Kasumi-1 (cell line): ENCODE results near the gene MATN1.

ENCODE experiments used
- DNase-seq, 2 experiments: peaks; one replicate each; lab custom pipeline; 2025; lab: John Stamatoyannopoulos, UW

MATN1 gene

DNA sequence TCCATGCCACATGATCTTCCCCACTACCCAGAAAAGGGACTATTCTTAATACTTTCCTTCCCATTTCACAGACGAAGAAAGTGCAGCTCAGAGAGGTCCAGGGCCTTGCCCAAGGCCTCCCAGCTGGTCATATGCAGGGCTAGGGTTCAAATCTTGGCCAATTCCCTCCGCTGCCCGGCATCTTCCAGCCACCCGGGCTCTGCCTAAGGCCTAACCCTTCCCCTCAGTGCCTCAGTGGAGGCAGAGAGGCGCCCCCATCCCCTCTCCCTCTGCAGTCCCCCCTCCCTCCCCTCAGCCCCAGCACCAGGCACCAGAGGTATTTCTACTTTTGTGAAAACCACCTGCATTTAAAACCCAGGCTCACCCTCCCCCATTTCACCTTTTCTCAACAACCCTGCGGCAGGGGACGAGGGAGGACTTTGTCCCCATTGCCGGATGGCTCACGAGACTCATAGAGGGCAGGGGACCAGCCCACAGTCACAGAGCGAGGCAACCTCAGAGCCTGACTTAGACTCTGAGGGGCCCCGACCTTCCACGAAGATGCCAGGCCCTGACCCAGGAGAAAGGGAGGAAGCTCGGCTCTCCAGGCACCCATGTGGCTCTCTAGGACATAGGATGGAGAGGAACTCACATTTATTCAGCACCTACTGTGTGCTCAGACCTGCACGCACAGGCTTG lies 21.9 kb upstream of the MATN1 start:
- DNase-seq = no peak

DNA sequence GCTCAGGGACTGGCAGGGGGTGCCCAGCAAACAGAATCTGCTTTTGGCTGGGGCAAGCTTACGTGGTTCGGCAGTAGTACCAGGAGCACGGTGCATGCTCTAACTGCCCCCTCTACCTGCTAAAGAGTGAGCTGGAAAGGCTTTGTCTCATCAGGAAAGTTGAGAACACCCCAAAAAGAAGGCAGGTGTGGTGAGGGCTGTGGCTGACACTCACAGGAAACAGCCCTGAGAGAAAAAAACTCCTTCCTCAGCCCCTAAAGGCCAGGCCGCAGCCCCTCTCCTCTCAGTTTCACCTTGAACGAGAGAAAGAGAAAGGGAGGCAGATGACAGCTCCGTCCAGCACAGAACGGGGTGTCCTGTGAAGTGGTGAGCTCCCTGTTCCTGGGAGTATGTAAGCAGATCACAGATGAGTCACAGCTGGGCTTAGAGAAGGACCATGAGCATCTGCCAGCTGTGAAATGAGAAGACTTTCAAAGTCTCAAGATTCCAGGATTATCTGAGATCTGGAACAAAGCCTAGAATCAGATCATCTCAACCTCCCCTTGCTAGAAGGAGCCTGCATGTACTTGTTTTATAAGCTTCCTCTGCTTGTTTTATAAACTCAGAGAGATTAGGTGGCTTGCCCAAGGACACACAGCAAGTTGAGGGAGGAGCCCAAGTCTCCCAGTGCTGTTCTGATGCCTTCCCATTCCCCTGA lies 20.8 kb upstream of the MATN1 start:
- peak in 1 of 2 experiments; percentile 15 for DNase-seq

DNA sequence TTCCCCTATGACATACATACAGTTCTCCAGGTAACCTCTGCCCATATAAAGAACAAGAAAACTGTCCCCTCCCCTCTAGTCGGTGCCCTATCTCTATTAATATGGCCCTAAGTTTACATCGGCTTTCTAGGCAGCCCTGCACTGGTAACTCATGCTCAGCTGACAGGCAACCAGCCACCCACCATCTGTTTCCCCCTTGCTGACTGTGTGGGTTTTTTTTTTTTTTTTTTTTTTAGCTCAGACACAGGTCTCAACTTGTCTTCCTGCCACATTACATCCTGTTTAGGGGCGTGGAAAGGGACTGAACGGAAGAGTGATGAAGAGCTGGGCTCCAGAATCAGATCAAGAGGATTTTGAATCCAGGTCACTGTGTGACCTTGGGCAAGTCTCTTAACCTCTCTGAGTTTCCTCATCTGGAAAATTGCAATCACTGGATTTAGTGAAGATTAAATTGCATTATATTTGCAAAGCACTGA lies 20.2 kb upstream of the MATN1 start:
- DNase-seq = peak; percentile 91 to 95

DNA sequence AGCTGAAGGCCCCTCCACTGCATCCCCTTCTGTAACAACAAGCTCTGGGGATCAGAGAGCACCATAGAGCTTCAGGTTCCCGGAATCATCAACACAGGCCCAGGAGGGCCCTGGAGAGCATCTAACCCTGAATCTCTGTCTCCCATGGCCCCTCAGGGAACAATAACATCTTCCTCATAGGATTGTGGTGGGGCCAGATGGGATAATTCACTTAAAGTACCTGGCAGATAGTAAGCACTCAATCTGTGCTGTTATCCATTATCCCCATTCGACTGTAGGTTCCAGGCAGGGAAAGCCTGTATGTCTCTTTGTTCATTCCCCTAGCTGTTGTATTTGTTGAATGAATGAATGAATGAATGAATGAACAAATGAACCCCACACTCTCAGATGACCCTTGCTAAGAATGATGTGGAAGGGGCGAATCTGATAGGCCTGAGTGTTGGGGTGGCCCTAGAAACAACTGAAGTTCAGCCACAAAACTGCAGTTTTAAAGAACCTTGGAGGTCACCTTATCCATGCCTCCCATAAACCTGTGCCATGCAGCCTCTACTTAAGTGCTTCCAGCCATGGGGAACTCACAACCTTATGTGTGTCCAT lies 19.7 kb upstream of the MATN1 start:
- no peak for DNase-seq

DNA sequence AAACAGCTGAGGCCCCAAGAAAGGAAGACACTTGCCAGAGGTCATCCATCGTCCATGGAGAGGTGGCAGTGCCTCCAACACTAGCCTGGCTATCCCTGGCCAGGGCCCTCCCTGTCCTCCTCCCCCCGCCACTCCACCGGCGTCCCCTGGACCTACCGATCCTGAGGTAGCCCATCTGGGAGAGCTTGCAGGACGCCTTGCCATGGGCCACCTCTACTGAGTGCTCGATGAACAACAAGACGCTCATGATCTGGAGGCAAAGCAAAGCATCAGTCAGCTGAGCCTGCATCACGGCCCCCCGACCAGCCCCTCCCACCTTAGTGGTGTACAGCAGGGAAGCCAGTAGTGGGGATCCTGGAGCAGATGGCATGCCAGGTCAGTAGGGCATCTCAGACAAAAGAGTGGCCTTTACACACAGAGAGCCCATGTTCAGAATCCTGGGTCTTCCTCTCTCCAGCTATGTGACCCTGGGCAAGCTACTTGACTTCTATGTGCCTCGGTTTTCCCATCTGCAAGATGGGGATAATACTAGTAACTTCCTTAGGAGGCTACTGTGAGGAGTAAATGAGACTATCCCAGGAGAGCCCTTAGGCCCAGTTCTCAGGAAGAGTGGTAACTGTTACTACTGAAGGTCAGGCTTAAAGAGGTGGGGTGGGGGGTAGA lies 19.0 kb upstream of the MATN1 start:
- no peak for DNase-seq

DNA sequence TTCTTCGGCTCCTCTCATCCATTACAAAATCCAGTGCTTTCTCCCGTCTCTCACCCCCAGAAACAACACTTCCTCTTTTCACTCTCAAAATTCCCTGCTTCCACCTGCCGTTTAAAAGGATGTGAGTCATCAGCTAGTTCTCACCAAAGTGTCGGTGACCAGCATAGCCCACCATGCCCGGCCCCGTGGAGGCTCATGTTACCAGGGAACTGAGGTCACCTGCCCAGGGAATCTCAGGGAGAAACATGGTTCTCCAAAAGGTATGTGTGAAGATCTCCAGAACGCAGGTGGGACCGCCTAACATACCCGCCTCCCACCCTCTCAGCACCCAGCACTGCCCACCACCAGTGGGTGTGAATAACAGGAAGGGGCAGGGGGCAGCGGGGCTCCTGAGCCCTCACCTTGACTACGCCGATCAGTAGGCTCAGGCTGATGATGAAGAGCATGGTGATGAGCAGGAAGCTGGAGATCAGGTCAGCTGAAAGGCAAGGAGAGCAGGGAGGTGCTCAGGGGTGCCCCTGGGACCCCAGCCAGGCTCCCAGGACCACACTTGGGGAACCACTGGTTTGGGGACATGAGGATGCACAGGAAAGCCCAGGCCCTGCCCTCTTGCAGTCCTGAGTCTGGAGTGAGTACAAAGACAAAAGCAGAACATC lies 18.0 kb upstream of the MATN1 start:
- peak; percentile 88 to 89 for DNase-seq

DNA sequence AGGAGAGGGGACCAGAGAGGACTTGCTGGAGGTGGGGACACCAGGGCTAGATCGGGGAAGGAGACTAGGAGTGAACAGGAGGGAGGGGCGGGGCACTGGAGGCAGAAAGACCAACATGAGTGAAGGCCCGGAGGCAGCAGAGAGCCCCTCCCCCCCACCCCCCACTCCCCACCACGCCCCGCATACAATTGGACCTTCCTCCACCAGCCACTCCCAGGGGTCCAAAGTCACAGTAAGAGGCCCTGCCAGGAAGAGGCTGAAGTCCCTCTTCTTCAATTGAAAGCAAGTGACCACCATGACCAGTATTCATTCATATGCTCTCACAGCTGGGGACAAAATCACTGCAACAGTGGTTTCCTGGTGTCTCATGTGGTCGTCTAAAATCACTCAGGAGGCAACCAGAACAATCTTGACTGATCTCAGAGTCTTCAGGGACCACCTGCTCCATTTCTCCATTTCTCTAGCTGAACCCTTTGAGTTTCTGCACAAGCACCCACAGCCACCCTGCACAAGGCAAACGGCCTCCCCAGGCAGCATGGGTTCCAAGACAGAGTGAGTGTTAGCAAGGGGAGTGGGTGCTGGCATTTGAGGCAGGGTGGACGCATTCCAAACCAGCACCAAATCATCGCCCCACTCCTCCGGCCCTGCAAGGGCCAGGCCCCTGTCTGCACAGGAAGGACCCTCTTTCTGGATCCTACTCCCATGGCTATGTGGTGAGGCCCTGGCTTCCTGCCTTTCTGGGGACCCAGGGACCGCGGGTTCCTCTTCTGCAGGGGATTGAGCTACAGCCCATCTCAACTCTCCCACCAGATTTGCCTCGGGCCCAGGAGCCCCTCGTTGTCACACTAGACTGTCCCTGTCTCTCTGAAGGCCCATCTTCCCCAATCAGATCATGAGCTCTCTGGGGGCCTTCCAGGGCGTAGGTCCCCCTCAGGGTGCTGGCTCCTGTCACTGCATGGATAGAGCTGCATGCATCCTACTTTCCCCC lies 17.2 kb upstream of the MATN1 start:
- peak; percentile 88 to 89 for DNase-seq

DNA sequence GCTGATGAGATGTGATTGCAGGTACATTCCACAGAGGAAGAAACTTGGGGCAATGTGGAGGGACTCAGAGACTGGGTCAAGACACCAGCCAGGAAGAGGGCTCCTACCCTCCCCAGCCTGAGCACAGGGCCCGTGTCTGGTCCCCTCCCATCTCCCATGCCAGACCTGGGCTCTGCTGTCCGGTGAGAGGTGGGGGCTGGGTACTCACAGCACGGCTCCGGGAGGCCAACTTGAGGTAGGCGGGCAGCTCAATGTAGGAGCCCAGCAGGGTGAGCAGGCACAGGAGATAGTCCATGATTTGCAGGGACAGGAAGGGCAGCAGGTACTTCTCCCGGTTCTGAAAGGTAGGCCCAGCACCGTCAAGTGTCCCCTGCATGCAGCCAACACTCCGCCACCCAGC lies 16.2 kb upstream of the MATN1 start:
- no peak for DNase-seq

DNA sequence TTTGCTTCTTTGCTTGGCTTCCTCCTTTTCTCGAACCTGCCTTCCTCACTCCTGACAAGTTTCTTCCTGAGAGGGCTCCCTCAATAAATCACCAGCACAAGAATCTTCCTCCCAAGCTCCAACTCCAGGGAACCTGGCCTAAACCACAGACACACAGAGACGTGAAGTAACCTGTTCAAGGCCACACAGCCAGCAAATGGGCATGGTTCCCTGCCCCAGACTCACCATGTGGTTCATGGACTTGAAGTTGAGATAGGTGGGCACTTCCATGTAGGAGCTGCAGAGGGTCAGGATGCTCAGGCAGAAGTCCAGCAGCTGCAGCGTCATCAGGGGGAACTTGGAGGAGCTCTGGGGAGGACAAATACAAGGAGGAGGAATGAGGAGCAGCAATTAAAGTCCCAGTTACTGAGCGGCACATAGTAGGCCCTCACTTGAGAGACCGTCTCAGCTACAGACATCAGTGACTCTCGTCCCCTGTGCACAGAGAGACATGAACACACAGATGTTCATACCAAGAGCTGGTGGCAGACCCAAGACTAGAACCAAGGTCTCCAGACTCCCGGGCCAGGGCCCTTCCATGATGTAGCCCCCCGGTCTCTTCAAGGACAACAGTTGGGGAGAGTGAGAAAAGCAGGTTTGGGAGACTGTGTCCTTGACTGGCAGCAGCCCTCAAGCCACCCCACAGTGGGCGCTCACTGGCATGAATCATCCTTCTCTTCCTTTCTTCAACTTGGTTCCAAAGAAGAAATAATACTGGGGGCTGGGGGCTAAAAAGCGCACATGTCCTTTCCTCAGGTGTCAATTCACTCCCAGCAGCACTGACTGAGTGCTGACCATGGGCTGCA lies 15.6 kb upstream of the MATN1 start:
- DNase-seq = no peak

DNA sequence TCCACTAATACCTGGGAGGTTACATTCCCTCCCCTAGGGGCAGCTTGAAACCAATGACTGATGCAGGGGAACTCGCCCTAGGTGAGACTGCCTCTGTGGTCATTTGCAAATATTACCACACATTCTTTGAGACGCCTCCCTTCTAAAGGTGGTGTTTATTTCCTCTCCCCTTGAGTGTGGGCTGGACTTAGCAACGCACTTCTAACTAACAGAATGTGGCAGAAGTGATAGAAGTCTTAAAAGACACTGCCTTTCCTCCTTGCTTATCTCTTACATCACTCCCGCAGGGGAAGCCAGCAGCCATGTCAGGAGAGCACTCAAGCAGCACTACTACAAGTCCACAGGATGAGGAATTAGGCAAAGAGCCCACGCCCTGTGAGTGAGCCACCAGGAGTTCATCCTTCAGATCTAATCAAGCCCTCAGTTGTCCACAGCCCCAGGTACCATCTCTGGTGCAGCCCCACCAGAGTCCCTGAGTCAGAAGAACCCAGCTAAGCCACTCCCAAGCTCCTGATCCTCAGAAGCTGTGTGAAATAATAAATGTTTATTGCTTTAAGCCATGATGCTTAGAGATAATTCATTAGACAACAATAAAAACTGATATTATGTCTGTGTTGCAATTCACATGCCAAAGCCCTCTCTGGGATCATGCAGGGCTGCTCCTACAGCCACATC lies 14.8 kb upstream of the MATN1 start:
- DNase-seq = no peak

DNA sequence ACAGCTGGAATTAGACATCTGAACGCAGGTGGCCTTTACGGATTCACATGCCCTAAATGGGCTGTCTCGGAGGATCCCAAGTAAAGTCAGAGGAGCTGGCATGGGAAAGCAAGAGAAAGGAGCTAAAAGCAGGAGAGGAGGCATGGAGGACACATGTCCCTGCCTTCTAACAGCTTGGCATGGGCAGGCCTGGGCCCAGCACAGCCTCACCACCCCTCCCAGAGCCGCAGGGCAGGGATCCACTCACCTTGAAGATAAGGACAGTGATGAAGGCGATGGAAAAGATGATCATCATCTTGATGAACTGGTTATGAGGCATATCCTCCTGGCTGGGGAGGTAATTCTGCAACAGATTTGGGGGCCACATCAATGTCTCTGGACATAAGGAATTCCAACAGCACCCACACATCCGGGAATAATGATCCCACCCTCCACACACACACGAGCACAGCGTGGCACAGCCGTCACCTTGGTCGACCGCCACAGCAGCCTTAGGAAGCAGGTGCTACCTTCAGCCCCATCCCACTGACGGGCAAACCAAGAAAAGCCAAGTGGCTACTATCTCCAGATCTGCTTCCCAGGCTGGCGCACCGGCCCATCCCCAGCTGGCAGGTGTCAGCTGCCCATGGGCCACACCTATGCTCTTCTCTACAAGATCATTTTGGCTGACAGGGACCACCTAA lies 14.1 kb upstream of the MATN1 start:
- no peak for DNase-seq

DNA sequence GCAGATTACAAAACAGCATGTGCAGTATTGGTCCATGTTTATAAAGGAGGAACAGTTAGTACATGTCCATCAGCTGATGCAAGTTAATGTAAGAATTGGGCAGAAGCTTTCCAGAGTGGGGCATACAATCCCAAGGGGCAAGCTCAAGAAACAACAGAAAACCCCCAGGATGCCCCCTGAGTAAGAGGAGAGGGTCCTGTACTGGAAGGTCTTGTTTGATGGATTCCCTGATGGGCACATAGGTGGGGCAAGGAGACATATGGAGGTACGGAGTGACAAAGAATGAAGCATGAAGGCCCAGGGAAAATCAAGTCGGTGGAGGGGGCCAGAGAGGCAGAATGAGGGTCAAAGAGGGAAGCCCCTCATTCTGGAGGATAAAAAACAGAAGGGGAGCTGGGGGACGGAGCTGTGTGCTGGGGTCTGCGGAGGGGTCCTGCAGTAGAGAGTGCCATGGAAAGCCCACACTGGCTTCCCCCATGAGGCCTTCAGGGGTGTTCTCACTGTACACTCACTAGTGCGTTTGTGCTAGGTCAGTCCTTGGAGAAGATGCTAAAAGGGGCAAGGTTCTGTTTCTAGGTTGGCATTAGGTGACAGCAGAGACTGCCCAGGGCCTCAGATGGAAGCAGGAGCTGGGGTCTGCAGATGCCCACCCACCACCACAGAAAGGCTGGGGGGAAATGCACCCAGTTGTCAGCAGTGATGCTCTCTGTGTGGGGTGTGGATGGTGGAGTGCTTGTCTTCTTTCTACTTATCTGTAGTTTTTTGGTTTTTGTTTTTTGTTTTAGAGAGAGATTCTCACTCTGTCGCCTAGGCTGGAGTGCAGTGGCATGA lies 12.5 kb upstream of the MATN1 start:
- DNase-seq = no peak

DNA sequence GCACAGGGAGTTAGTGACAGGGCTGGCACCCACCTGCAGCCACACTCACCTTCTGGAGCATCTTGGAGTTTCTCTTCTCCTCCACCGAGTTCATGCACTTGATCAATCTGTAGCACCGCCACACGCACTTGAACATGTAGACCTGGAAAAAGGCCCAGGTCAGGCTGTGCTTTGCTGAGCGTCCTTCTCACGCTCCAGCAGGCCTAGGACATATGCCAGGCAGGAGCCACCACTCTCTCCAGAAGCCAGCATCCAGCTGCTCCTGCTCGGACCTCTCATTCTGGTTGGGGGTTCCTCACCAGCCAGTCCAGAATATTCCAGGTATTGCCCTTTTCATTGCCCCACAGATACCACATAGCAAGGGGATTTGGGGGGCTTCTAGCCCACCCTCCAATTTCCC lies 11.7 kb upstream of the MATN1 start:
- no peak for DNase-seq

DNA sequence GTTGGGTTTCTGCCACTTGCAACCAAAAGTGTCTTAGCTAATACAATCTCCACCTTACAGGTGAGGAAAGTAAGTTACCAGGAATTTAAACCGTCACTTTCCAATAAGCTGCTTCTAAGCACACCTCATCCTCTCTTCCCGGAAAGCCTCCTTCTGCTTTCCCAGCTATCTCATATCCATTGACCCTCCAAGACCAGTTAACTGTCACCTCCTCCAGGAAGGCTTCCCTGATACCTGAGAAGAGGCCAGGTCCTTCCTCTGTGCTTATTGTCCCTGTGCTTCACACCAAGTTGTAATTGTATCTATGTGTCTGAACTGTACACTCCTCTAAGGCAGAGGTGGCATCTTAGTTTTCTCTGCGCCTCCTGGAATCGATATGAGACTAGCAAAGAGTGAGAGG lies 11.2 kb upstream of the MATN1 start:
- DNase-seq = no peak

DNA sequence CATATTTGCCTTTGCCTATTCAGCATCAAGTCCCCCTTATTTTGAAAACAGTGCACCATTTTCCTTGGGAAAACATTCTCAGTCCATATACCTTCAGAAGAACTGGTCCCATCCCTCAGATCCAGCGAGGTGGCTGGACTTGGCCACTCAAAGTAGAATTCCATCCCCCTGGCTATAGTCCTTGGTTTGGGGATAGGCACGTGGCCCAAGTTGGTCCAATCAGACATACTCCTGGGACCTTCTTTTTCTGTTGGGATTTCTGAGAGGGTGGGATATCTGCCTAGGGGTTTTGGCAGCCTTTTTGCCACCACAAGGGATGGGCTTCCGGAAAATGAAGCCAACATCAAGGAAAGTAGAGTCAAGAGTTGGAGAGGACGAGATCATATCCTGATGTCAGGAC lies 10.7 kb upstream of the MATN1 start:
- no peak for DNase-seq

DNA sequence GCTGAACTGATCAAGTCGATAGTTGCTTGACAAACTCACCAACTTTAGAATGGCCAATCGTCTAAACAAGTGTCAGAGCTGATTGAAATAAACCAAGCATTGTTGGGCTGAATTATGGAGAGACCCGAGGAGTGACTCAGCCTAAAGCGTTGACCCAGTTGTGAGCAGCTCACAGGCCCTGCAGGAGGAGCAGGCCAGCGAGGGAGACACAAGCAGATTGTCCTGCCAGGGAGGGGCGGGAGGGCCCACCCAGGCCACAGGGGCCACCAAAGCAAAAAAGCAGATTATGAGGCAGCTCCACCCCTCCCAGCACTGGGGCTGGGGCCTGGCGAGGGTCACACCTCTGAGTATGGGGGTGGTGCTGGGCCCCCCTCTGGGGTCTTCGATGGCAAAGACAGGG lies 10.1 kb upstream of the MATN1 start:
- no peak for DNase-seq

DNA sequence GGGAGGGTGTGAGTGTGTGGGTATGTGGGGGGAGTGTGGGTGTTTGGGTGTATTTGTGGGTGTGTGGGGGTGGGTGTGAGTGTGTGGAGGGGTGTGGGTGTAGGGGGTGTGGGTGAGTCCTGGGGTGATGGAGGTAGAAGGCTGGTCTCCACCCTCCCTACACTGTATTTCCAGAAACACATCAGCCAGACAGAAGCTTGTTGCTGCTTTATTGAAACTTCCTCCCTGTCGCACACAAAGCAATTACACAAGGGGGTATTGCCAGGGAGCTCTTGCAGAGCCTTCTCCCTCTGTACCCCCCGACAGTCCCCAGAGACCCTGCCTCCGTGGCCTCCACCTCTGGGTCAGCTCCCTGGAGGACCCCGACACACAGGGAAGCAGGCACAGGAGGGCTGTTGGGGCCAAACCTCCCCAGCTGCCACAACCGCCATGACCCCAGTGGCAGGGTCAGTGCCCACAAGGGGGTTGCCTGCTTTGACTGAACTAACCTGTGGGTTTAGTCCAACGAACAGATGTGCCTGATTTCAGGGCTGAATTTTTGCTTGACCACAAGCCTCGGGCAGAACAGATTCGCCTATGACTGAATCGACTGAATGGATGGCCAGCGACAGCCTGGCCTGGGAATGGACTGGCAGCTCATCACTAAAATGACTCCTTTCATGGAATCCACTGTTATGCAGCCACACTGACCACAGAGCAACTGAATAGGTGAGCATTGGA lies 9.1 kb upstream of the MATN1 start:
- no peak for DNase-seq
